AG10803 (cell line): ENCODE data around the gene EGFL8.
A peak's percentile ranks its signal among the peaks of the same experiment; 100 is the strongest.

Experiments
- DNase-seq: peaks from one replicate; pipeline ENCODE4 v3.0.0; 2010; ENCODE audit warnings: low read depth
- H3K4me3 ChIP-seq: 2 replicates; pipeline ENCODE4 v1.5.1; 2011; ENCODE audit warnings: mild to moderate bottlenecking, low read length, control low read depth
- CTCF ChIP-seq: conservative IDR thresholded peaks from 2 replicates; pipeline ENCODE4 v1.5.1; 2011; ENCODE audit warnings: mild to moderate bottlenecking, low read length, control low read depth, inconsistent platforms

Gene EGFL8

GRCh38 chr6:32168350-32168749, 4.0 kb downstream of the EGFL8 start:
- H3K4me3 ChIP-seq, result no peak overlapping the region
- TF ChIP-seq CTCF, result no peak
- DNase-seq, result no peak

GRCh38 chr6:32168807-32169591, 4.6 kb downstream of the EGFL8 start:
- TF ChIP-seq CTCF, result no peak
- no peak for DNase-seq
- no peak overlapping the region for H3K4me3 ChIP-seq

- H3K4me3 ChIP-seq, result no peak overlapping the region
- TF ChIP-seq CTCF, result no peak
- no peak for DNase-seq
These were observed 5.9 kb downstream of the EGFL8 start for GRCh38 chr6:32170294-32170693.

- no peak for TF ChIP-seq CTCF
- no peak for DNase-seq
- H3K4me3 ChIP-seq, result no peak overlapping the region
These were observed 6.8 kb downstream of the EGFL8 start for GRCh38 chr6:32171234-32171633.

GRCh38 chr6:32173051-32173727, 8.8 kb downstream of the EGFL8 start:
- no peak overlapping the region for H3K4me3 ChIP-seq
- no peak for TF ChIP-seq CTCF
- no peak for DNase-seq

- DNase-seq, result no peak
- TF ChIP-seq CTCF, result no peak
- H3K4me3 ChIP-seq, result peak overlapping the region; percentile 97
These were observed 10.0 kb downstream of the EGFL8 start for GRCh38 chr6:32174416-32174815.

- peak overlapping the region; percentile 97 for H3K4me3 ChIP-seq
- DNase-seq, result no peak
- no peak for TF ChIP-seq CTCF
These were observed 10.9 kb downstream of the EGFL8 start for GRCh38 chr6:32175322-32175710.
